ENCODE data around the gene GRAMD4.

Gene GRAMD4

GRCh38 chr22:46659059-46659790 lies 39.0 kb downstream of the GRAMD4 start:
- DNase-seq, result no peak

GRCh38 chr22:46659791-46660186 lies 39.6 kb downstream of the GRAMD4 start:
- no peak for DNase-seq

- DNase-seq, result peak; percentile 33
These were observed 40.5 kb downstream of the GRAMD4 start for GRCh38 chr22:46660604-46661201.

GRCh38 chr22:46661221-46661851 lies 41.1 kb downstream of the GRAMD4 start:
- DNase-seq, result peak; percentile 63

- DNase-seq, result no peak
These were observed 42.0 kb downstream of the GRAMD4 start for GRCh38 chr22:46662226-46662625.

GRCh38 chr22:46663001-46663400 lies 42.8 kb downstream of the GRAMD4 start:
- DNase-seq, result no peak

GRCh38 chr22:46663436-46664100 lies 43.4 kb downstream of the GRAMD4 start:
- DNase-seq, result no peak

GRCh38 chr22:46664301-46664855 lies 44.2 kb downstream of the GRAMD4 start:
- DNase-seq, result no peak

GRCh38 chr22:46665151-46665695 lies 45.0 kb downstream of the GRAMD4 start:
- DNase-seq, result no peak

- no peak for DNase-seq
These were observed 45.6 kb downstream of the GRAMD4 start for GRCh38 chr22:46665751-46666280.

- no peak for DNase-seq
These were observed 46.5 kb downstream of the GRAMD4 start for GRCh38 chr22:46666577-46667244.

GRCh38 chr22:46667245-46667623 lies 47.0 kb downstream of the GRAMD4 start:
- no peak for DNase-seq

- DNase-seq, result no peak
These were observed 47.9 kb downstream of the GRAMD4 start for GRCh38 chr22:46668116-46668515.

GRCh38 chr22:46669201-46669600 lies 49.0 kb downstream of the GRAMD4 start:
- no peak for DNase-seq

GRCh38 chr22:46671824-46672432 lies 51.7 kb downstream of the GRAMD4 start:
- DNase-seq, result no peak

- no peak for DNase-seq
These were observed 52.5 kb downstream of the GRAMD4 start for GRCh38 chr22:46672731-46673130.

- DNase-seq, result no peak
These were observed 53.0 kb downstream of the GRAMD4 start for GRCh38 chr22:46673205-46673604.

- peak; percentile 37 for DNase-seq
These were observed 53.6 kb downstream of the GRAMD4 start for GRCh38 chr22:46673662-46674236.

- DNase-seq, result peak; percentile 92
These were observed 54.2 kb downstream of the GRAMD4 start for GRCh38 chr22:46674367-46674781.

GRCh38 chr22:46674906-46675305 lies 54.7 kb downstream of the GRAMD4 start:
- peak; percentile 38 for DNase-seq

GRCh38 chr22:46675479-46675878 lies 55.3 kb downstream of the GRAMD4 start:
- DNase-seq, result no peak
